Measurements from ENCODE around the gene MED31. TPM values are rescaled to one million over a fixed set of nuclear protein-coding genes. Genes with fewer than 3 reads are reported as not detected.
A peak's percentile ranks its signal among the peaks of the same experiment; 100 is the strongest.
"Not testable (repeated sequence)": the region's sequence is repeated elsewhere in the genome, so short reads cannot be mapped to it uniquely, and the experiment has no call there.

The MED31 gene
- total RNA-seq, 1 donor from 2014 or later: 27.7 TPM

GRCh38 chr17:6660101-6660500, 8.7 kb upstream of the MED31 start:
- DNase-seq (ENCODE audit: low read depth, low spot score): no peak
- no peaks in the 10 kb centered on the region for H3K9me3 Mint-ChIP-seq
- TF ChIP-seq, protein P1, sequence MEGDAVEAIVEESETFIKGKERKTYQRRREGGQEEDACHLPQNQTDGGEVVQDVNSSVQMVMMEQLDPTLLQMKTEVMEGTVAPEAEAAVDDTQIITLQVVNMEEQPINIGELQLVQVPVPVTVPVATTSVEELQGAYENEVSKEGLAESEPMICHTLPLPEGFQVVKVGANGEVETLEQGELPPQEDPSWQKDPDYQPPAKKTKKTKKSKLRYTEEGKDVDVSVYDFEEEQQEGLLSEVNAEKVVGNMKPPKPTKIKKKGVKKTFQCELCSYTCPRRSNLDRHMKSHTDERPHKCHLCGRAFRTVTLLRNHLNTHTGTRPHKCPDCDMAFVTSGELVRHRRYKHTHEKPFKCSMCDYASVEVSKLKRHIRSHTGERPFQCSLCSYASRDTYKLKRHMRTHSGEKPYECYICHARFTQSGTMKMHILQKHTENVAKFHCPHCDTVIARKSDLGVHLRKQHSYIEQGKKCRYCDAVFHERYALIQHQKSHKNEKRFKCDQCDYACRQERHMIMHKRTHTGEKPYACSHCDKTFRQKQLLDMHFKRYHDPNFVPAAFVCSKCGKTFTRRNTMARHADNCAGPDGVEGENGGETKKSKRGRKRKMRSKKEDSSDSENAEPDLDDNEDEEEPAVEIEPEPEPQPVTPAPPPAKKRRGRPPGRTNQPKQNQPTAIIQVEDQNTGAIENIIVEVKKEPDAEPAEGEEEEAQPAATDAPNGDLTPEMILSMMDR (conservative IDR thresholded peaks at IDR 0.05): no peak
- H3K4me1 Mint-ChIP-seq: peaks cover 10% of the 10 kb centered on the region
- no peak overlapping the region for H3K27ac Mint-ChIP-seq (ENCODE audit: unreplicated experiment)
- H3K36me3 Mint-ChIP-seq (ENCODE audit: low read depth): peaks cover 2% of the 10 kb centered on the region
- H3K4me3 Mint-ChIP-seq: no peak overlapping the region
- peaks cover 77% of the 10 kb centered on the region for H3K27me3 Mint-ChIP-seq (ENCODE audit: low read depth)

GRCh38 chr17:6658411-6658810, 7.0 kb upstream of the MED31 start:
- not testable (repeated sequence) for H3K36me3 Mint-ChIP-seq (ENCODE audit: low read depth); DNase-seq (ENCODE audit: low read depth, low spot score); H3K9me3 Mint-ChIP-seq; H3K27ac Mint-ChIP-seq (ENCODE audit: unreplicated experiment)
- Mint-ChIP-seq H3K4me3 (peak overlapping the region; percentile 9), H3K4me1 (peaks cover 20% of the 10 kb centered on the region), H3K27me3 (ENCODE audit: low read depth) (peaks cover 87% of the 10 kb centered on the region)

- H3K4me1 Mint-ChIP-seq: peaks cover 25% of the 10 kb centered on the region
- DNase-seq (ENCODE audit: low read depth, low spot score): no peak
- H3K4me3 Mint-ChIP-seq: no peak overlapping the region
- peaks cover 89% of the 10 kb centered on the region for H3K27me3 Mint-ChIP-seq (ENCODE audit: low read depth)
- TF ChIP-seq, protein P1 (conservative IDR thresholded peaks at IDR 0.05): no peak
- H3K27ac Mint-ChIP-seq (ENCODE audit: unreplicated experiment): no peak overlapping the region
- H3K9me3 Mint-ChIP-seq: no peaks in the 10 kb centered on the region
- H3K36me3 Mint-ChIP-seq (ENCODE audit: low read depth): peaks cover 4% of the 10 kb centered on the region
Observed at GRCh38 chr17:6657633-6658287, 6.4 kb upstream of the MED31 start.

DNA sequence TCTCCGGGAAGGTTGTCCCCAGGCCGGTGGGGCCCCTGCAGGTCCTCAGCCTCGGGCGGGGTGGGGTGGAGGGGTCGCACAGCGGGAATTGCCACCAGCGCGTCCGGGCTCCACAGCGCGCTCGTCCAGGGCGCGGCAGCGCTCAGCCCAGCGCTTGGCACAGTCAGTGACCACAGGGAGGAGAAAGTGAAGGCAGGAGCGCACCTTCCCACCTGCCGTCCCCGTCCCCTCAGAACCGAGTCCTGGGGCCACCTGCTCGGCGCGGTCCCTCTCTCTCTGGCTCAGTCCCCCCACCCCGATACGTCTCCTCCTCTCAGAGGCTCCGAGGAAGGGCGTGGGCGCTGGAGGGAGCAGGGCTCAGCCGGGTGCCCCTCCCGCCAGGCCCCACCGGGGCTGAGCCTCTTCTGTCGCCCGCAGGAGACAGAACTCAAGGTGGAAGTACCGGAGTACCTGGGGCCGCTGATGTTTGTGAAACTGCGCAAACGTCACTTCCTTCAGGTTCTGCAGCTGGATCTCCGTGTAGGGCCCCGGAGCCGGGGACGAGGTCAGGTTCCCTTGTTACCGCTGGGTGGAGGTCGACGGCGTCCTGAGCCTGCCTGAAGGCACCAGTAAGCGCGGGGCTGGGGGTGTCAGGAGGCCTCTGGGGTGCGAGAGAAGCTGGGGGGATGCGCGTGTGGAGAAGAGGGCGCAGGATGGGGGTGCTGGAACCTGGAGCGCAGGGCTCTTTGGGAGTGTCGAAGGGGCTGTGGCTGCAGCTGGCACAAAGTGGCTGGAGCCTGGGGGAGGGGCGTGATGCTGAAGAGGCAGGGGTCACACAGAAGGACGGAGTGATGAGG, 5.6 kb upstream of the MED31 start:
- H3K4me3 Mint-ChIP-seq; DNase-seq (ENCODE audit: low read depth, low spot score); H3K27ac Mint-ChIP-seq (ENCODE audit: unreplicated experiment); H3K9me3 Mint-ChIP-seq; H3K36me3 Mint-ChIP-seq (ENCODE audit: low read depth): not testable (repeated sequence)
- H3K27me3 Mint-ChIP-seq (ENCODE audit: low read depth): peaks cover 87% of the 10 kb centered on the region
- peaks cover 28% of the 10 kb centered on the region for H3K4me1 Mint-ChIP-seq

- Mint-ChIP-seq H3K27me3 (ENCODE audit: low read depth) (peaks cover 83% of the 10 kb centered on the region), H3K4me3 (peak overlapping the region; percentile 82), H3K4me1 (peaks cover 31% of the 10 kb centered on the region)
- H3K9me3 Mint-ChIP-seq; H3K27ac Mint-ChIP-seq (ENCODE audit: unreplicated experiment); H3K36me3 Mint-ChIP-seq (ENCODE audit: low read depth); DNase-seq (ENCODE audit: low read depth, low spot score): not testable (repeated sequence)
Observed at GRCh38 chr17:6655732-6656361, 4.4 kb upstream of the MED31 start.

DNA sequence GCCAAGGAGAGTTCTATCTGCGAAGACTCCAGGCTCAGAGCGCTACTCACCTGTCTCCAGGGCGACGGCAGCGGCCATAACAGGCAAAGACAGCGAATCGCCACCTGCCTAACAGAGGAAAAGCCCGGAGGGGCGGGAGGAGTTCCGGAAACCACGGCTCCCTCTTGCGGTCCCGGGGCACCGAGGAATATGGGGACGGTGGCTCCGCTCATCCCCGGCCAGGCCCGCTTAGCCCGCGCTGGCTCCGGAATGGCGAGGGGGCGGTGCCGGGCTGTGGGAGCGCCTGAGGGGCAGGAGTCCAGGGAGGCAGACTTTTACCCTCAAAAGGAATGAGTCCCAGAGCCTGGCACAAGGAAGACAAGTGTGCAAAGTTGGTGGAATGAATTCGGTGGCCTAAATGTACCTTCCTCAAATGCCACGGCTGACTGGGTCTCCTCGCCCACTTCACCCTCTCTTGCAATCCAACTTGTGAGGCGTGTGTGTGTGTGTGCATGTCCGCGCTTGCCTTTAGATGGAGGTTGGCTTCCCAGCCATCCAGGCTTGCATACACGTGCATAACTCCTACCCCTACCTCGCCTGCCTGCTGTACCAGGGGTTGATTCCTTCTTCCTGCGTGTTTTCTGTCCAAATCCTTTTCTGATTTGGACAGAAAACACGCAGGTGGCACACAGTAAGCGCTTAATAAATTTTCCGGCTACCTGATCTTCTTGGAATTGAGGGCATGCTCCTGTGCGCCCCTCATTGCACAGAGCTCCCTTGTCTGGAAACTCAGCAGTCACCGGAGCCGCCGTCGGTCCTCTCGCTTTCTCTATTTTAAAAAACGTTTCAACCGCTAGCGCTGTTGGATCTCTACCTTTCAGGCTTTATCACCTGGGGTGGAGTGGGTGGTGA, 3.7 kb upstream of the MED31 start:
- DNase-seq (ENCODE audit: low read depth, low spot score): no peak
- TF ChIP-seq, protein P1 (conservative IDR thresholded peaks at IDR 0.05): no peak
- Mint-ChIP-seq H3K4me1 (peaks cover 37% of the 10 kb centered on the region), H3K9me3 (no peaks in the 10 kb centered on the region), H3K27ac (ENCODE audit: unreplicated experiment) (no peak overlapping the region), H3K27me3 (ENCODE audit: low read depth) (peaks cover 75% of the 10 kb centered on the region), H3K36me3 (ENCODE audit: low read depth) (peaks cover 4% of the 10 kb centered on the region), H3K4me3 (peak overlapping the region; percentile 82)

Data from neural crest cell (in vitro differentiated cells).